Stimulated activated CD8-positive, alpha-beta memory T cell treated with anti-CD3 and anti-CD28 coated beads, Interleukin-4, amount 100 ng/mL, for 4 hours (primary cell): ENCODE results near the gene TMEM97.

Experiments
- DNase-seq, 2 donors: peaks; one replicate each; pipeline ENCODE4 v3.0.0-alpha.2; 2020; ENCODE audit warnings: low read depth in 2 of 2, low spot score in 1 of 2

TMEM97 gene

DNA sequence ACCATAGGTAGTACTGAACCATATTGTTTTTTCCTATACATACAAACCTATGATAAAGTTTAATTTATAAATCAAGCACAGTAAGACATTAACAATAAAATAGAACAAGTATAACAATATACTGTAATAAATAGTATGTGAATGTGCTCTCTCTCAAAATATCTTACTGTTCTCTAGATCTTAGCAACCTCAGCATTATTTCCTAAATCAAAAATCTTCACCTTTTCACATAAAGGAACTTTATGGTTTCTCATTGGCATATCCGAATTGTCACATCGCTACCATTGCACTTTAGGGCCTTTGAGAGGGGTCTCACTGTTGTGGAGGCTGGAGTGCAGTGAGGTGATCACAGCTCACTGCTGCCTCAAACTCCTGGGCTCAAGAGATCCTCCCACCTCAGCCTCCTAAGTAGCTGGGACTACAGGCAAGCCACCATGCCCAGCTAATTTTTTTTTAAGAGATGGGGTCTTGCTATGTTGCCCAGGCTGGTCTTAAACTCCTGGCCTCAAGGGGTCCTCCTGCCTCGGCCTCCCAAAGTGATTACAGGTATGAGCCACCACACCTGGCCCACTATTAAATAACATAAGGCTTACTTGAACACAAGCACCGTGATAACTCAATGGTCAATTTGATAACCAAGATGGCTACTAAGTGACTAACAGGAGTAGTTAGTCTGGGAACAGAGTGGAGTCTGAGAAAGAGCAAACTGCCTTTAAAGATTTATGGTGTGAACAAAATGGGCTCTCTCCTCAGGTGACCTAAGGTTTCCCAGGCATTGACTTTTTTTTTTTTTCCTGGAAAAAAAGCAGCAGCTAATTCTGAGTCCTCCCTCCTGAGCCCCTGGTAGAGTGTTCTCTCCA is 2.9 kb upstream of the TMEM97 start:
- DNase-seq: no peak

DNA sequence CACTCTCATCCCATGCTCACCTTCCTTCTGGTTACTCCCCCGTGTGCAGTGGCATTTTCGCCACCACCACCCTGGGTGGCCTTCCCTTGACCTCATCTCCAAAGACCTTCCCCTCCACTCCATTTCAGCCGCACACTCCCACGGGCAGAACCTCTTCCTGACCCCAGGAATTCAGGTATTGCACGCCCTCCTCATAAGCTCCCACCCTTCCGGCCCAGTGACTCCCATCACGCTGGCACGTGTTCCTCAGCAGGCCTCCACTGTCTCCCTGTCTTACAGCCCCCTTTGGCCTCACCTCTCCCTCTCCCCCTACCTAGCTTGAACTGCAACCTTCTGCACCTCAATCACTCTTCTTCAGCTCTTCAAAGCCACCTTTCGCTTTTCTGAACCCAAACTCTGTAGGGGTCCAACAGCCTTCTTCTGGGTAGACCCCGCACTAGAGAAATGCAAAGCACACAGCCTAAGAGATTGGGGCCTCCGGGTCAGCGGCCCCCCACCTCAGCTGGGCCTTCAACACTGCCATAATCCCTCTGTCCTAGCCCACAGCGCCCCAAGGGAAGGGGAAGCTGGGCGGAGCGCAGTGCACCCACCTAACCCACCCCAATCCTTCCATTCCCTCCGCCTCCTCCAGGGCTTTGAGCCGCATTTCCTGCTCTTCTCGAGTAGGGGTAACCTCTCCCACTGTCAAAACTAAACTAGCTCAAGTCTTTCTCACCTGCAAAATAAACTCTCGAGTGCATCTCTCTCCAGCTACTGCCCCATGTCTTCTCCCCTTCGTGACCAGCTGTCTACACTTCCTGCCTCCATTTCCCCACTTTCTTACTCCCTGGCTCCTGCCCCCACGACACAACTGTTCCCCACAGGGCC is 1.7 kb upstream of the TMEM97 start:
- DNase-seq: no peak

- DNase-seq: no peak
Observed at GRCh38 chr17:28317966-28318758, 838 bp upstream of the TMEM97 start.

GRCh38 chr17:28319598-28319935 is 567 bp downstream of the TMEM97 start:
- DNase-seq: no peak

GRCh38 chr17:28320215-28321061 is 1.4 kb downstream of the TMEM97 start:
- no peak for DNase-seq

GRCh38 chr17:28324267-28324745 is 5.3 kb downstream of the TMEM97 start:
- no peak for DNase-seq

GRCh38 chr17:28324781-28325180 is 5.8 kb downstream of the TMEM97 start:
- DNase-seq: no peak

DNA sequence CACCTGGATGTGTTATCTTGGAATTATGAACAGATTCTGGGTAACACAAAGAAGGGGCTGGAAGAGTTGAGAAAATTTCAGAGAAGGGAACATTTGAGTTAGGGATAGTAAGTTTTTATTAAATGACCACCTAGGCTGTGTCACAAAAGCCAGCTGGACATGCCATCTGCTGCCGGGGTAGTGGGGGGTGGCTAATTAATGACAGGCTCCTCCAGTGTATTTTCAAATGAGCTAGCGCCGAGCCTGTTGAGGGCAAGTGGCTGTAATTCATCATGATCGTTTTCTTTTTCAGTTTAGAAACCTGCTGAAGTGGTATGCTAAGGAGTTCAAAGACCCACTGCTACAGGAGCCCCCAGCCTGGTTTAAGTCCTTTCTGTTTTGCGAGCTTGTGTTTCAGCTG is 6.2 kb downstream of the TMEM97 start:
- no peak for DNase-seq

GRCh38 chr17:28326114-28326513 is 7.1 kb downstream of the TMEM97 start:
- no peak for DNase-seq

- no peak for DNase-seq
Observed at GRCh38 chr17:28327031-28327607, 8.1 kb downstream of the TMEM97 start.

DNA sequence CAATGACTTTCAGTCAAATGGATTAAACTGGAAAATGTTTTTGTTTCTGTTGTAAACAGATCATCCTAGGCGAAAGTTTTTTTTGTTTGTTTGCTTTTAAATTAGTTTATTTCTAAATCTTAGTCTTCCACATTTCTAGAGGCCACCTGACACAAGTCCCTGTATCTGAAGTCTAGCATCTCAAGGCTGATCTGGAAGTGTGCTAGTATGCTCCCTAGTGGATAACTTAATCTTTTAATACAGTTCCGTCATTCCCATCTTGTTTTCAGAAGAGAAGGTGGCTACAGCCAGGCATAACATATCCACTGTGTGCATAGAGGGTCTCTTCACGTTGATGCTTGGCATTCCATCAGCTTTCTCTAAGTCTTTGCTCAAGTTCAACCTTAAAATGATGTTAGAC is 8.7 kb downstream of the TMEM97 start:
- no peak for DNase-seq

- no peak for DNase-seq
Observed at GRCh38 chr17:28328325-28328724, 9.3 kb downstream of the TMEM97 start.

DNA sequence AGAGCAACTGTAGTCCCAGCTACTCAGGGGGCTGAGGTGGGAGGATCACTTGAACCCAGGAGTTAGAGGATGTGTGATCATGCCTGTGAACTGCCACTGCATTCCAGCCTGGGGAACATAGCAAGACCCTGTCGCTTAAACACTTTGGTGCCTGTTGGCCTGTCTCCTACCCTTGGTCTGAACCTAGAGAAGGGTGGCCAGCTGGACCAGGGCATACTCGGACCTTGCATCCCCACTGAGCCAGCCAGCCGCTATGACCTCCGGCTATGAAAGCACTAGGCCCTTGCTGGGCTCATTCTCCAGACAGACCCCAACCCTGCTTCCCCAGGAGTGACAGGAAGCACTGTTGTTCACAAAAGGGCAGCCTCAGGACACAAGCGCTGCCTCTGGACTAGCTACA is 11.7 kb downstream of the TMEM97 start:
- no peak for DNase-seq

- DNase-seq: no peak
Observed at GRCh38 chr17:28331891-28332420, 13.0 kb downstream of the TMEM97 start.

DNA sequence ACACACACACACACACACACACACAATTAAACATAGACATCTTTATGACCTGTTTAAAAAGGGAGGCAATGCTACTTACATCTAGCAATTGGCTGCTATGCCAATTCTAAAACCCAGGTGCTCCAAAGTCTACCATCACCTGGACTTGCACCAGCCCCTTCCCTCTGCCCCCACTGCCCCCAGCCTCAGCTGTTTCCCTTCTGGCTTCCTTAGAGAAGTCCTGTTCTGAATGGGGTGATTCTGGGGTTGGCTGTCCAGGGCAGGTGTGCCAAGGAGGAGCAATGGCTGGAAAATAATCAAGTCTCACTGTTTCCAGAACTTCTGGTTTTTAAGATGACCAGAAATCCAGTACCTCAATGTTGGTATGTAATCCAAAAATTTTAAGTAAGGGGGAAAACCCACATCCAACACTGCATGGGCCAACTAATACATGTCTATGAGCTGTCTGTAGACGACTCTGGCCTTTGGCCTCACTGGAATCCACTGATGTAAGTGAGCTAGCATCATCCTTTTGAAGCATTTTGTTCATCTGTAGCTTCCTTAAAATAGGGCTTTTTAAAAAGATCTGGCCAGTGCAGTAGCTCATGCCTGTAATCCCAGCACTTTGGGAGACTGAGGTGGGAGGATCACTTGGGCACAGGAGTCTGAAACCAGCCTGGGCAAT is 14.2 kb downstream of the TMEM97 start:
- DNase-seq: no peak

DNA sequence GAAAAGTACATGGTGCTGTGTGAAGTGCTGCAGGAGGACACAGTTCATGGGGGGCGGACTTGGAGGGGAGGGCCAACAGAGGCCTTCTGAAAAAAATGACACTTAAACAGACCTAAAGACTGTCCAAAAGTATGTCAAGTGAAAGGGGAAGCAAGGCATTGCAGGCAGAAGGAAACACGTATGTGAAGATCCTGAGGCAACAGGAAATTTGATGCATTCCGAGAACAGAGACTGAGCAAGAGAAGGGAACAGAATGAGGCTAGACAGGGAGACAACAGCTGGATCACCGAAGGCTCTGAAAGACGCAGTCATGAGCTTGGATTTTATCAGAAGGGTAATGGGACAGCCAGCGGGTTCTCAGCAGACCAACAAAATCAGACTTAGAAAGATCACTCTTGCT is 15.2 kb downstream of the TMEM97 start:
- no peak for DNase-seq

GRCh38 chr17:28334666-28335200 is 15.7 kb downstream of the TMEM97 start:
- no peak for DNase-seq

DNA sequence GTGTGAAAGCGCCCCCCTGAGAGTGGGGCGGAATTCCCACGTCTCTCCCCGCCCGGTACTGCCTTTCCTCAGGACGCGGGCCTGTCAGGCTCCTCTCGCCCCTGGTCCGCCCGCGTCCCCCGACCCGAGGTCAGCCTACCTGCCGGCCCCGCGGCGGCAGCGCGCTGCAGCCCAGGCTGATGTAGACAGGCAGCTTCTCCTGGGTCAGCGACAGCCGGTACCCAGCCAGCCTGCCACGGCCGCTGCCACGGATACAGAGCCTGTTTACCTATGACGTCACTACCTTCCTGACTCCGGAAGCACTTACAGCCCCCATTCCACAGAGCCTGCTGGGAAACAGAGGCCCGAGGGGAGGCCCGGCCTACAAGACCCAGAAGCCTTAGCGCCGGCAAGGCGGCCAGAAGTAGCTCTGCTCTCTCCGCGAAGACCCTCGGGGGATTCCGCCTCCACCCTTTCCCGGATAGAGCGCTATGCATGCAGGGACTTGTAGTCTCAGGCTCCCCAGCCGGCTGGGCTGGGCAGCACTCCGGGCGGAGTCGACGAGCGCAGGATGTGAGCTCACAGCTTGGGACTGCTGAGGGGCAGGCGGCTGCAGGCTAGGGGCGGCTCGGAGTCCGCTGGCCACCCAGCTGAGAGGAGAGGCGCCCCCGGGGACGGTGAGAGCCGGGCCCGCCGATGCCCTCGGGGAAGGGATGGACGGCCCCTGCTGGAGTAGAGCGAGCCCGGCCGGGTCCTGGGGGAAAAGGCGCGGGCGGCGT is 16.4 kb downstream of the TMEM97 start, which contains the start of the genes IFT20 and TNFAIP1:
TSS of gene IFT20 (minus strand) at position 272 of the 758 bp plus-strand sequence. CDS start 3,487 bp downstream, outside the sequence.
TSS of gene TNFAIP1 (plus strand) at position 561 of the 758 bp plus-strand sequence. CDS start 3,761 bp downstream, outside the sequence.
- DNase-seq: peak; percentile 92 to 97
